HG03521 (cell line): ENCODE data around the gene SLC39A10.
"Not testable (repeated sequence)": the region's sequence is repeated elsewhere in the genome, so short reads cannot be mapped to it uniquely, and the experiment has no call there.

Experiments
- ATAC-seq: cut with Tn5 transposase; IDR thresholded peaks from one replicate; pipeline ENCODE4 v1.9.1; 2021; ENCODE audit warnings: mild to moderate bottlenecking, moderate library complexity; ENCODE audit not compliant: unreplicated experiment

Gene SLC39A10

GRCh38 chr2:195667974-195668373, 10.9 kb downstream of the SLC39A10 start:
- ATAC-seq = no peak

GRCh38 chr2:195670191-195670590, 13.2 kb downstream of the SLC39A10 start:
- ATAC-seq = no peak

- no peak for ATAC-seq
Measured at GRCh38 chr2:195671563-195671962, 14.5 kb downstream of the SLC39A10 start.

GRCh38 chr2:195672674-195673073, 15.6 kb downstream of the SLC39A10 start:
- ATAC-seq = no peak

- no peak for ATAC-seq
Measured at GRCh38 chr2:195674491-195675221, 17.6 kb downstream of the SLC39A10 start.

GRCh38 chr2:195675783-195676427, 18.9 kb downstream of the SLC39A10 start:
- ATAC-seq = no peak

- ATAC-seq = no peak
Measured at GRCh38 chr2:195677290-195677689, 20.3 kb downstream of the SLC39A10 start.

GRCh38 chr2:195677884-195678283, 20.9 kb downstream of the SLC39A10 start:
- no peak for ATAC-seq

- ATAC-seq = no peak
Measured at GRCh38 chr2:195682077-195682476, 25.1 kb downstream of the SLC39A10 start.

- ATAC-seq = no peak
Measured at GRCh38 chr2:195683174-195683573, 26.1 kb downstream of the SLC39A10 start.

GRCh38 chr2:195686564-195686963, 29.5 kb downstream of the SLC39A10 start:
- ATAC-seq = no peak

- no peak for ATAC-seq
Measured at GRCh38 chr2:195687320-195688086, 30.5 kb downstream of the SLC39A10 start.

GRCh38 chr2:195692531-195692930, 35.5 kb downstream of the SLC39A10 start:
- ATAC-seq = not testable (repeated sequence)

GRCh38 chr2:195694553-195694952, 37.5 kb downstream of the SLC39A10 start:
- ATAC-seq = no peak

- ATAC-seq = no peak
Measured at GRCh38 chr2:195695002-195695631, 38.1 kb downstream of the SLC39A10 start.

- ATAC-seq = no peak
Measured at GRCh38 chr2:195696012-195696411, 39.0 kb downstream of the SLC39A10 start.

- no peak for ATAC-seq
Measured at GRCh38 chr2:195697681-195698220, 40.7 kb downstream of the SLC39A10 start.

- no peak for ATAC-seq
Measured at GRCh38 chr2:195700480-195700879, 43.5 kb downstream of the SLC39A10 start.

- ATAC-seq = no peak
Measured at GRCh38 chr2:195706161-195706900, 49.3 kb downstream of the SLC39A10 start.
